HL-60/S4 (cell line): ENCODE measurements around the gene SNED1.
"Not testable (repeated sequence)": the region's sequence is repeated elsewhere in the genome, so short reads cannot be mapped to it uniquely, and the experiment has no call there.

Experiments
- in situ Hi-C: fragments of 300-500 bp; cut with MboI; formaldehyde crosslinking; loops from 2 replicates; pipeline ENCODE4 v1.14.3; 2022; ENCODE audit warnings: low sequenced_read_pairs

Gene SNED1

GRCh38 chr2:241081643-241082340 lies 83.4 kb downstream of the SNED1 start:
- in situ Hi-C loops: no loop called here

- in situ Hi-C loops: no loop called here
These were observed 84.1 kb downstream of the SNED1 start for GRCh38 chr2:241082341-241083090.

- in situ Hi-C loops: no loop called here
These were observed 84.6 kb downstream of the SNED1 start for GRCh38 chr2:241083091-241083415.

GRCh38 chr2:241084856-241085444 lies 86.5 kb downstream of the SNED1 start:
- in situ Hi-C loops: no loop called here

- in situ Hi-C loops: no loop called here
These were observed 89.2 kb downstream of the SNED1 start for GRCh38 chr2:241087420-241088268.

GRCh38 chr2:241088376-241088775 lies 90.0 kb downstream of the SNED1 start:
- in situ Hi-C loops: no loop called here

GRCh38 chr2:241088791-241089732 lies 90.6 kb downstream of the SNED1 start:
- in situ Hi-C loops: no loop called here

- in situ Hi-C loops: no loop called here
These were observed 92.8 kb downstream of the SNED1 start for GRCh38 chr2:241091201-241091600.

- in situ Hi-C loops: no loop called here
These were observed 93.5 kb downstream of the SNED1 start for GRCh38 chr2:241091734-241092445.

GRCh38 chr2:241092677-241093076 lies 94.3 kb downstream of the SNED1 start:
- in situ Hi-C loops: no loop called here

- in situ Hi-C loops: not testable (repeated sequence)
These were observed 94.8 kb downstream of the SNED1 start for GRCh38 chr2:241093133-241093781.

GRCh38 chr2:241094172-241094571 lies 95.8 kb downstream of the SNED1 start:
- in situ Hi-C loops: no loop called here

- in situ Hi-C loops: no loop called here
These were observed 96.6 kb downstream of the SNED1 start for GRCh38 chr2:241094924-241095420.

GRCh38 chr2:241095594-241096290 lies 97.3 kb downstream of the SNED1 start:
- in situ Hi-C loops: no loop called here

- in situ Hi-C loops: no loop called here
These were observed 98.6 kb downstream of the SNED1 start for GRCh38 chr2:241096979-241097378.

GRCh38 chr2:241099246-241099645 lies 100.8 kb downstream of the SNED1 start:
- in situ Hi-C loops: no loop called here

- in situ Hi-C loops: no loop called here
These were observed 103.9 kb downstream of the SNED1 start, which contains the start of gene MTERF4 for GRCh38 chr2:241102239-241102803. Gene MTERF4 (minus strand): TSS chr2:241102287. CDS start chr2:241102273, 14 bp downstream.

GRCh38 chr2:241103176-241103595 lies 104.8 kb downstream of the SNED1 start:
- in situ Hi-C loops: no loop called here
